ENCODE results near the gene CLN5. TPM values are rescaled to one million over a fixed set of nuclear protein-coding genes. Genes with fewer than 3 reads are reported as not detected.

CLN5 gene
- total RNA-seq, 4 donors from 2014 or later: 4.5 to 10.1 (median 7.1) TPM

GRCh38 chr13:77029436-77029835, 37.6 kb downstream of the CLN5 start:
- Histone ChIP-seq H3K36me3 (no peaks in the 10 kb centered on the region), H3K27me3 (no peaks in the 10 kb centered on the region), H3K4me1 (peaks cover 19 to 27% of the 10 kb centered on the region in 2 donors), H3K27ac (no peak overlapping the region), H3K9me3 (no peaks in the 10 kb centered on the region), H3K4me3 (no peak overlapping the region)
- DNase-seq (no peak), ATAC-seq (no peak)
- intact Hi-C loops (cut with DNase I; ENCODE audit: low total_unique reads) (loop anchor here (10.0 kb wide), 1 partner anchor 145 kb away; the partner anchor contains the start of gene KCTD12), in situ Hi-C loops (cut with MboI; ENCODE audit: low sequenced_read_pairs in 4 of 4) (no loop called here)
- TF ChIP-seq POLR2A (IDR thresholded peaks at IDR 0.05): no peak

GRCh38 chr13:77031656-77032243, 39.9 kb downstream of the CLN5 start:
- H3K9me3 ChIP-seq: no peaks in the 10 kb centered on the region
- TF ChIP-seq CTCF (IDR thresholded peaks at IDR 0.05 in 4 of 5, conservative IDR thresholded peaks at IDR 0.05 in 1 of 5) (no peak), POLR2A (IDR thresholded peaks at IDR 0.05) (no peak)
- no peaks in the 10 kb centered on the region for H3K27me3 ChIP-seq
- H3K4me3 ChIP-seq: no peak overlapping the region
- in situ Hi-C loops (cut with MboI; ENCODE audit: low sequenced_read_pairs in 4 of 4): no loop called here
- peaks cover 8 to 15% of the 10 kb centered on the region in 2 donors for H3K4me1 ChIP-seq
- DNase-seq (no peak), ATAC-seq (no peak)
- intact Hi-C loops (cut with DNase I; ENCODE audit: low total_unique reads): no loop called here
- H3K36me3 ChIP-seq: no peaks in the 10 kb centered on the region
- H3K27ac ChIP-seq: no peak overlapping the region

GRCh38 chr13:77033717-77034302, 41.9 kb downstream of the CLN5 start:
- ATAC-seq (no peak), DNase-seq (no peak)
- TF ChIP-seq POLR2A (IDR thresholded peaks at IDR 0.05) (no peak), CTCF (IDR thresholded peaks at IDR 0.05 in 4 of 5, conservative IDR thresholded peaks at IDR 0.05 in 1 of 5) (no peak)
- Histone ChIP-seq H3K27ac (no peak overlapping the region), H3K36me3 (no peaks in the 10 kb centered on the region), H3K27me3 (no peaks in the 10 kb centered on the region), H3K9me3 (no peaks in the 10 kb centered on the region), H3K4me3 (no peak overlapping the region), H3K4me1 (peaks cover 0 to 1% of the 10 kb centered on the region in 2 donors)
- in situ Hi-C loops (cut with MboI; ENCODE audit: low sequenced_read_pairs in 4 of 4) (no loop called here), intact Hi-C loops (cut with DNase I; ENCODE audit: low total_unique reads) (no loop called here)

- Histone ChIP-seq H3K27me3 (no peaks in the 10 kb centered on the region), H3K36me3 (no peaks in the 10 kb centered on the region), H3K4me3 (no peak overlapping the region), H3K4me1 (no peaks in the 10 kb centered on the region), H3K27ac (no peak overlapping the region), H3K9me3 (no peaks in the 10 kb centered on the region)
- TF ChIP-seq CTCF (IDR thresholded peaks at IDR 0.05 in 4 of 5, conservative IDR thresholded peaks at IDR 0.05 in 1 of 5) (no peak), POLR2A (IDR thresholded peaks at IDR 0.05) (no peak)
- ATAC-seq (no peak), DNase-seq (no peak)
- in situ Hi-C loops (cut with MboI; ENCODE audit: low sequenced_read_pairs in 4 of 4) (no loop called here), intact Hi-C loops (cut with DNase I; ENCODE audit: low total_unique reads) (no loop called here)
Observed at GRCh38 chr13:77034881-77035280, 43.0 kb downstream of the CLN5 start.

GRCh38 chr13:77036279-77036678, 44.4 kb downstream of the CLN5 start:
- ATAC-seq (no peak), DNase-seq (no peak)
- no peaks in the 10 kb centered on the region for H3K9me3 ChIP-seq
- no peaks in the 10 kb centered on the region for H3K36me3 ChIP-seq
- intact Hi-C loops (cut with DNase I; ENCODE audit: low total_unique reads): no loop called here
- in situ Hi-C loops (cut with MboI; ENCODE audit: low sequenced_read_pairs in 4 of 4): no loop called here
- no peaks in the 10 kb centered on the region for H3K27me3 ChIP-seq
- no peak overlapping the region for H3K4me3 ChIP-seq
- no peak overlapping the region for H3K27ac ChIP-seq
- TF ChIP-seq CTCF (IDR thresholded peaks at IDR 0.05 in 4 of 5, conservative IDR thresholded peaks at IDR 0.05 in 1 of 5): no peak
- no peak for TF ChIP-seq POLR2A (IDR thresholded peaks at IDR 0.05)
- no peaks in the 10 kb centered on the region for H3K4me1 ChIP-seq
